Measurements from ENCODE around the gene CCDC141. TPM values are rescaled to one million over a fixed set of nuclear protein-coding genes. Genes with fewer than 3 reads are reported as not detected.

CCDC141 gene
- total and polyA plus RNA-seq, 7 experiments from 2014 or later = 8.2 to 39.2 (median 34.4) TPM

Other genes with a start within 250 kb of the CCDC141 start
- gene TTN, start 242.7 kb downstream of the CCDC141 start, total RNA-seq = 10 to 100 TPM; 12.9 to 45.5 (median 39.9) TPM
- 1 to 10 TPM; 3.1 to 4.9 TPM for gene TTN, start 242.7 kb downstream of the CCDC141 start, polyA plus RNA-seq
- 10 to 100 TPM in 2 of 5 experiments, 1 to 10 TPM in 3; 6.1 to 23.2 (median 8.1) TPM for gene SESTD1, start 214.7 kb upstream of the CCDC141 start, total RNA-seq
- 1 to 10 TPM; 1.2 to 2.5 TPM for gene SESTD1, start 214.7 kb upstream of the CCDC141 start, polyA plus RNA-seq

Data from naive thymus-derived CD4-positive, alpha-beta T cell (primary cell).